HepG2 (cell line): ENCODE measurements around the gene DST. TPM values are rescaled to one million over a fixed set of nuclear protein-coding genes. Genes with fewer than 3 reads are reported as not detected.
A peak's percentile ranks its signal among the peaks of the same experiment; 100 is the strongest.

ENCODE experiments used
- FOXJ3 ChIP-seq: sonication (generic); formaldehyde crosslinking; IDR thresholded peaks from 2 replicates; pipeline ENCODE4 v1.4.0; 2020; ENCODE audit warnings: missing genetic modification reagents, mild to moderate bottlenecking, borderline replicate concordance
- HDAC2 ChIP-seq: sonication (generic); formaldehyde crosslinking; IDR thresholded peaks from 2 replicates; pipeline ENCODE4 v1.4.0; 2020; ENCODE audit warnings: missing genetic modification reagents
- MED8 ChIP-seq: sonication (generic); formaldehyde crosslinking; IDR thresholded peaks from 2 replicates; pipeline ENCODE4 v1.8.1; 2023; ENCODE audit warnings: mild to moderate bottlenecking, missing genetic modification reagents; ENCODE audit not compliant: insufficient replicate concordance
- MIER3 ChIP-seq: IDR thresholded peaks from 2 replicates; pipeline ENCODE4 v1.6.1; 2016; ENCODE audit warnings: missing compliant biosample characterization, borderline replicate concordance
- NR2C2 ChIP-seq: sonication (generic); formaldehyde crosslinking; IDR thresholded peaks from 2 replicates; pipeline ENCODE4 v1.4.0; 2020; ENCODE audit warnings: missing genetic modification reagents, mild to moderate bottlenecking, moderate library complexity, borderline replicate concordance
- NRL ChIP-seq: sonication (generic); formaldehyde crosslinking; IDR thresholded peaks from 2 replicates; pipeline ENCODE4 v1.5.0; 2020; ENCODE audit warnings: missing genetic modification reagents, mild to moderate bottlenecking, moderate library complexity, borderline replicate concordance
- PTBP1 ChIP-seq: fragments of 200-400 bp; formaldehyde crosslinking; IDR thresholded peaks from 2 replicates; pipeline ENCODE4 v1.6.1; 2018; ENCODE audit warnings: low read length, low read depth; ENCODE audit not compliant: poor library complexity, severe bottlenecking
- SKIL ChIP-seq: sonication (generic); formaldehyde crosslinking; IDR thresholded peaks from 2 replicates; pipeline ENCODE4 v1.8.0; 2022; ENCODE audit warnings: missing genetic modification reagents, mild to moderate bottlenecking, moderate library complexity, borderline replicate concordance
- SNAPC2 ChIP-seq: sonication (generic); formaldehyde crosslinking; IDR thresholded peaks from 2 replicates; pipeline ENCODE4 v1.8.1; 2022; ENCODE audit warnings: mild to moderate bottlenecking, missing genetic modification reagents
- SRSF1 ChIP-seq: fragments of 200-400 bp; formaldehyde crosslinking; optimal IDR thresholded peaks from 2 replicates; pipeline ENCODE3; 2017; ENCODE audit warnings: mild to moderate bottlenecking, low read depth, low read length, moderate library complexity
- SYNCRIP ChIP-seq: fragments of 200-400 bp; formaldehyde crosslinking; IDR thresholded peaks from 2 replicates; pipeline ENCODE4 v1.6.1; 2018; ENCODE audit warnings: mild to moderate bottlenecking, low read depth, low read length; ENCODE audit not compliant: insufficient read depth
- TP53 ChIP-seq: sonication (generic); formaldehyde crosslinking; conservative IDR thresholded peaks from 2 replicates; pipeline ENCODE4 v1.4.0; 2020; ENCODE audit warnings: missing genetic modification reagents
- ZBTB39 ChIP-seq: sonication (generic); formaldehyde crosslinking; IDR thresholded peaks from 2 replicates; pipeline ENCODE4 v1.5.0; 2020; ENCODE audit warnings: missing genetic modification reagents
- ZNF335 ChIP-seq: sonication (generic); formaldehyde crosslinking; IDR thresholded peaks from 2 replicates; pipeline ENCODE4 v1.4.0; 2020; ENCODE audit warnings: missing genetic modification reagents
- ZNF567 ChIP-seq: sonication (generic); formaldehyde crosslinking; IDR thresholded peaks from 2 replicates; pipeline ENCODE4 v1.8.1; 2023; ENCODE audit warnings: mild to moderate bottlenecking, missing genetic modification reagents, borderline replicate concordance
- ZNF672 ChIP-seq: sonication (generic); formaldehyde crosslinking; IDR thresholded peaks from 2 replicates; pipeline ENCODE4 v1.8.1; 2022; ENCODE audit warnings: missing genetic modification reagents
- polyA plus RNA-seq, 8 experiments: library from polyadenylated mRNA; depleted of rRNA in 3 of 8; stranded (reverse) in 7 of 8; unstranded in 1 of 8; fragments of >200 nt; fragmentation: Illumina TruSeq in 4 of 8; extraction: Trizol in 4 of 8; gene quantifications; 2 replicates each; pipeline versions ENCODE4 v1.2.1 to v1.2.3, GENCODE V29; 2011 to 2016; ENCODE audit warnings: low read depth in 4 of 8, missing spikeins in 1 of 8, mixed read lengths in 1 of 8; ENCODE audit not compliant: insufficient read depth in 1 of 8
- total RNA-seq, 5 experiments: library from RNA; depleted of rRNA; stranded (reverse); fragments of >200 nt; fragmentation: Illumina TruSeq; extraction: Trizol; gene quantifications; 2 replicates each; pipeline ENCODE4 v1.2.3, GENCODE V29; 2016; ENCODE audit warnings: low read depth in 1 of 5
- TF ChIP-seq, protein P1 (sequence below), 2 experiments: sonication (generic) in 1 of 2; formaldehyde crosslinking in 1 of 2; IDR thresholded peaks; 2 replicates each; pipeline versions ENCODE4 v1.5.1 to v1.6.1; 2011 to 2020; ENCODE audit warnings: borderline replicate concordance in 1 of 2, low read depth in 1 of 2, low read length in 1 of 2, mild to moderate bottlenecking in 1 of 2, missing genetic modification reagents in 1 of 2, moderate library complexity in 1 of 2
- TF ChIP-seq, protein P2 (sequence below), 2 experiments: fragments of 450-650 bp in 1 of 2; sonication (generic) in 1 of 2; formaldehyde crosslinking; IDR thresholded peaks; 2 replicates each; pipeline versions ENCODE4 v1.5.0 to v1.8.0; 2020 to 2022; ENCODE audit warnings: mild to moderate bottlenecking in 1 of 2, missing genetic modification reagents in 1 of 2
- TF ChIP-seq, protein P3 (sequence below): sonication (generic); formaldehyde crosslinking; conservative IDR thresholded peaks from 2 replicates; pipeline ENCODE4 v1.4.0; 2020; ENCODE audit warnings: missing genetic modification reagents

DST gene
- total and polyA plus RNA-seq, 2 of the 13 experiments (the other 11 are each of a cell fraction or from before 2014, with no cell fraction given) = 64.4 to 89.0 TPM

GRCh38 chr6:56510984-56511531, 131.6 kb downstream of the DST start (continued):
- TF ChIP-seq, protein P1, sequence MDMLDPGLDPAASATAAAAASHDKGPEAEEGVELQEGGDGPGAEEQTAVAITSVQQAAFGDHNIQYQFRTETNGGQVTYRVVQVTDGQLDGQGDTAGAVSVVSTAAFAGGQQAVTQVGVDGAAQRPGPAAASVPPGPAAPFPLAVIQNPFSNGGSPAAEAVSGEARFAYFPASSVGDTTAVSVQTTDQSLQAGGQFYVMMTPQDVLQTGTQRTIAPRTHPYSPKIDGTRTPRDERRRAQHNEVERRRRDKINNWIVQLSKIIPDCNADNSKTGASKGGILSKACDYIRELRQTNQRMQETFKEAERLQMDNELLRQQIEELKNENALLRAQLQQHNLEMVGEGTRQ (IDR thresholded peaks at IDR 0.05; ENCODE audit: low read depth, low read length) = no peak
- TF ChIP-seq, protein P1 (CRISPR knock-in tag; IDR thresholded peaks at IDR 0.05; ENCODE audit: borderline replicate concordance) = no peak
- TF ChIP-seq, protein P2, sequence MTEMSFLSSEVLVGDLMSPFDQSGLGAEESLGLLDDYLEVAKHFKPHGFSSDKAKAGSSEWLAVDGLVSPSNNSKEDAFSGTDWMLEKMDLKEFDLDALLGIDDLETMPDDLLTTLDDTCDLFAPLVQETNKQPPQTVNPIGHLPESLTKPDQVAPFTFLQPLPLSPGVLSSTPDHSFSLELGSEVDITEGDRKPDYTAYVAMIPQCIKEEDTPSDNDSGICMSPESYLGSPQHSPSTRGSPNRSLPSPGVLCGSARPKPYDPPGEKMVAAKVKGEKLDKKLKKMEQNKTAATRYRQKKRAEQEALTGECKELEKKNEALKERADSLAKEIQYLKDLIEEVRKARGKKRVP (CRISPR knock-in tag; IDR thresholded peaks at IDR 0.05) = peak in 1 of 2 experiments; percentile 33; a peak in 1 of 4 replicates
- TF ChIP-seq SNAPC2 (CRISPR knock-in tag) = no peak
- TF ChIP-seq ZNF567 (CRISPR knock-in tag) = no peak
- 0 out of 2 replicates have a peak, but pooled peaks have one; percentile 26 for TF ChIP-seq HDAC2 (CRISPR knock-in tag)
- TF ChIP-seq NR2C2 (CRISPR knock-in tag) = peak; percentile 31; the same call in 1 of the 2 replicates
- no peak for TF ChIP-seq ZBTB39 (CRISPR knock-in tag)
- TF ChIP-seq FOXJ3 (CRISPR knock-in tag) = peak; percentile 79; the same call in 1 of the 2 replicates
- TF ChIP-seq SYNCRIP = no peak
- no peak for TF ChIP-seq ZNF335
- TF ChIP-seq SKIL (CRISPR knock-in tag) = no peak
- TF ChIP-seq PTBP1 = no peak
- TF ChIP-seq NRL = no peak
- no peak for TF ChIP-seq MED8 (CRISPR knock-in tag)
- no peak for TF ChIP-seq ZNF672 (CRISPR knock-in tag)
- TF ChIP-seq, protein P3, sequence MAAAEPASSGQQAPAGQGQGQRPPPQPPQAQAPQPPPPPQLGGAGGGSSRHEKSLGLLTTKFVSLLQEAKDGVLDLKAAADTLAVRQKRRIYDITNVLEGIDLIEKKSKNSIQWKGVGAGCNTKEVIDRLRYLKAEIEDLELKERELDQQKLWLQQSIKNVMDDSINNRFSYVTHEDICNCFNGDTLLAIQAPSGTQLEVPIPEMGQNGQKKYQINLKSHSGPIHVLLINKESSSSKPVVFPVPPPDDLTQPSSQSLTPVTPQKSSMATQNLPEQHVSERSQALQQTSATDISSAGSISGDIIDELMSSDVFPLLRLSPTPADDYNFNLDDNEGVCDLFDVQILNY = no peak
- no peak; the same call in 1 of the 2 replicates for TF ChIP-seq MIER3 (CRISPR knock-in tag)
- TF ChIP-seq TP53 (CRISPR knock-in tag) = no peak
- no peak for TF ChIP-seq SRSF1
